Retinal pigment epithelial cell (primary cell): ENCODE results near the gene ZSCAN10.

Experiments used
- DNase-seq: peaks from one replicate; pipeline ENCODE4 v3.0.0-alpha.2; 2010; ENCODE audit warnings: low read depth
- H3K4me3 ChIP-seq: 2 replicates; pipeline ENCODE4 v1.5.1; 2011; ENCODE audit warnings: mild to moderate bottlenecking, low read length, control low read depth, moderate library complexity
- TF ChIP-seq, protein P1 (sequence below): conservative IDR thresholded peaks from 2 replicates; pipeline ENCODE4 v1.5.1; 2011; ENCODE audit warnings: low read depth, low read length, control low read depth, inconsistent platforms

The ZSCAN10 gene

DNA sequence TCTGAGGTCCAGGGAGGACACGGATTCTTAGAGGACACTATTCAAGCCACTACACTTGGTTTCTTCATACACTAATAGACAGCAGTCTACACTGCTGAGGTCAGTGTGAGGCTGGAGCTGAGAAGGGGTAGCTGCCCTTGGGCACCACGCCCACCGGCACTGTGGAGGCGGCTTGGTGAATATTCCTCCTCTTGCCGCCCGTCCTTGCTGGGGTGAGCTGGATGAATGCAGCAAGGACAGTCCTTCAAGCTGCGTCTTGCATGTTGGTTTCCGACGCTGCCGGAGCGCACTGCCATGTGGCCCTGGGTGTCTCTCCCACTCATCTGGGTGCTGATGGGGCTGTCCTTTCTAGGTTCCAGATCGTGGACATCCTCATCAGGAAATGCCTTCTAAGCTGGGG is 15.9 kb upstream of the ZSCAN10 start:
- DNase-seq = no peak
- no peak overlapping the region for H3K4me3 ChIP-seq
- TF ChIP-seq, protein P1, sequence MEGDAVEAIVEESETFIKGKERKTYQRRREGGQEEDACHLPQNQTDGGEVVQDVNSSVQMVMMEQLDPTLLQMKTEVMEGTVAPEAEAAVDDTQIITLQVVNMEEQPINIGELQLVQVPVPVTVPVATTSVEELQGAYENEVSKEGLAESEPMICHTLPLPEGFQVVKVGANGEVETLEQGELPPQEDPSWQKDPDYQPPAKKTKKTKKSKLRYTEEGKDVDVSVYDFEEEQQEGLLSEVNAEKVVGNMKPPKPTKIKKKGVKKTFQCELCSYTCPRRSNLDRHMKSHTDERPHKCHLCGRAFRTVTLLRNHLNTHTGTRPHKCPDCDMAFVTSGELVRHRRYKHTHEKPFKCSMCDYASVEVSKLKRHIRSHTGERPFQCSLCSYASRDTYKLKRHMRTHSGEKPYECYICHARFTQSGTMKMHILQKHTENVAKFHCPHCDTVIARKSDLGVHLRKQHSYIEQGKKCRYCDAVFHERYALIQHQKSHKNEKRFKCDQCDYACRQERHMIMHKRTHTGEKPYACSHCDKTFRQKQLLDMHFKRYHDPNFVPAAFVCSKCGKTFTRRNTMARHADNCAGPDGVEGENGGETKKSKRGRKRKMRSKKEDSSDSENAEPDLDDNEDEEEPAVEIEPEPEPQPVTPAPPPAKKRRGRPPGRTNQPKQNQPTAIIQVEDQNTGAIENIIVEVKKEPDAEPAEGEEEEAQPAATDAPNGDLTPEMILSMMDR = no peak

DNA sequence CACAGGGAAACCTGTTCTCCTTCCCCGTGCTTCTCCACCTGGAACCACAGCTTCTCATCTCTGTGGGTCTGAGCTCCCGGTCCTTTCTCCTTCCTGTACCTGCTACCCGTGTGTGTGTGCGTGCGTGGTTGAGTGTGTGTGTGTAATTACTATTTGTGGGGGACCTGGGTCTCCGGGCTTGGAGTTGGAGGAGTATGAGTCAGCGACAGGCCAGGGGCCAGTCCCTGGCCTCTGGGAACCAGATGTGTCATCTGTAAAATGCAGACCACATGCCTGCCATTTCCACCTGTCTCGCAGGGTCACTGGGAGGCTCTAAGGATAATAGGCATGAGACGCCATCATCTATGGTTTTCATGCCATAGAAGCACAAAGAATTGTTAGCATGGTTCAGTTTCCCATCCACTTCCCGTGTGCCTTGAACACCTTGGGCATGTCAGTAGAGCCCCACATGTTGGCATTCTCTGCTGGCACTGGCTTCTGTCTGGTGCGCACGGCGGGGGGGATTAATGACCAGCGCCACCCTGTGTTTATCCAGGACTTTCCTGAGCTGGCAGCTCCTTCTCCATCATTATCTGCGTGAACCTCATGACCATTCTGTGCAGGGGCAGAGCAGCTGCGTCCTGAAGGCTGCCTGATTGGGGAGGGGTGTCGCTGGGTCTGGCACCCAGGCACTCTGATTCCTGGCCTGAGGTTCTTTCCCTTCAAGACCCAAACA is 14.8 kb upstream of the ZSCAN10 start:
- TF ChIP-seq, protein P1 = no peak
- H3K4me3 ChIP-seq = peak overlapping the region; percentile 71
- no peak for DNase-seq

DNA sequence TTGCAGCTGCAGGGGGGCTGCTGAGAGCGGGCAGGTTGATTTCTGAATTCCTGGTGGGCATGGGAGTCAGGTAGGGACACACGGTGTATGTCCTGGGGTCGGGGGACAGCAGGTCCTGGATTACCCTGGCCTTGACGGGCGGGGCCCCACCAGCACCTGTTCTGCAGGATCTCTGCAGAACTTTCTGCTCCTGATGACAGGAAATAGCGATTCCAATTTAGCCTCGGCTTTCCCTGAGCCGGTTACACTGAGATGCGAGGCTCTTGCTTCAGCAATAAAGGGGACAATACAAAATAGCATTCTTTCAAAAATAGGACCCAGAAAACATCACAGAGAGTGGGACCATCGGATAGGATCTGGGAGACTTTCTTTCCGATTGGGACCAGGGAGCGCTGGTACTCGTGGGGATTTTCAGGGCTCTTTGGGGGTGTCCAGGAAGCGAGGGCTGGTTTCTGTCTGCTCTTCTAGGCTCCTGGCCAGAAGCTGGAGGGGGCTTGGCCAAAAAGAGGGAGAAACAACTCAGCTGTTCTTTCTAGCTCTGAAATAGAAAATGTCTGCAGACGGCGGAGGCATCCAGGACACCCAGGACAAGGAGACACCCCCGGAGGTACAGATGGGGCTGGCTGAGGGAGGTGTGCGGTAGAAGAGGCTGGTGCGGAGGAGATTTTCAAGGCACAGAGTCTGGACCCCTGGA is 13.9 kb upstream of the ZSCAN10 start:
- peak overlapping the region; percentile 71 for H3K4me3 ChIP-seq
- TF ChIP-seq, protein P1 = no peak
- no peak for DNase-seq

DNA sequence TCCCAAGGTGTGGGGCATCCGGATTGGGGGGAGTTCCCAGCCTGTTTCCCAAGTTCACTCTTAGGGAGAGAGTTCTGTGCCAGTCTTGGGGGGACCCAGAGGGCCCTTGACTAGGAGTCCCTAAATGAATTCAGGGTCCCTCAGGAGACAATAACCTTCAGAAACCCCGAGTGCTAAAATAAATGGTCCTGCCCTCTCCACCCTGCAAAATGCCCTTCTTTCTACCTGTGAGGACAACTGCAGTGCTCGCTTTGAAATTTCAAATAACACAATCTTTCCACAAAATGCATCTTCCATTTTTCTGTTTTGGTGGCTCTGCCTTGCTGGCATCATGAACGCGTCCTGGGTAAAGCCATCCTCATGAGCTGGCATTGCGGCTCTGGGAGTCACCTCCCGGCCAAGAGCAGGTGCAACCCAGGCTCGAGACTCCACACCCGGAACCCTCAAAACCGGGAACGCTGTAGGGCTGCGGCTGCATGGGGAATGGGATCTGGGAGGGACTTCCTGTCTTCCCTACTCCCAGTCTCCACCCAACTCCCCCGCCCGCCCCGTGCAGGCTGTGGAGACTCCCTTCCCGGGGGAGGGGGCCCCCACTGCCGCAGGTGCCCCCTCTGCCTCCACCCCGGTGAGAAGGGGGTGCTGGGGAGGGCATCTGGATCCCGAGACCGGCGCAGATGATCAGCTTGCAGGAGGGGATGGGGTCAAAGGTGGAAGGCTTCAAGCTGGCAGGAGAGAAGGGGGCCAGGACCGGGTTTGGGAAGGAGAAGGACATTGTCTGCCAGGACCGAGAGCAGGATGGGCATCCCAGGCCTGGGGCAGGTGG is 13.2 kb upstream of the ZSCAN10 start, which contains the start of gene ZNF205:
Gene ZNF205 (plus strand): TSS at position 529 of the 823 bp plus-strand sequence. CDS start 845 bp downstream, outside the sequence.
- TF ChIP-seq, protein P1 = no peak
- no peak for DNase-seq
- H3K4me3 ChIP-seq = peak within 1 kb of the TSS; percentile 71

DNA sequence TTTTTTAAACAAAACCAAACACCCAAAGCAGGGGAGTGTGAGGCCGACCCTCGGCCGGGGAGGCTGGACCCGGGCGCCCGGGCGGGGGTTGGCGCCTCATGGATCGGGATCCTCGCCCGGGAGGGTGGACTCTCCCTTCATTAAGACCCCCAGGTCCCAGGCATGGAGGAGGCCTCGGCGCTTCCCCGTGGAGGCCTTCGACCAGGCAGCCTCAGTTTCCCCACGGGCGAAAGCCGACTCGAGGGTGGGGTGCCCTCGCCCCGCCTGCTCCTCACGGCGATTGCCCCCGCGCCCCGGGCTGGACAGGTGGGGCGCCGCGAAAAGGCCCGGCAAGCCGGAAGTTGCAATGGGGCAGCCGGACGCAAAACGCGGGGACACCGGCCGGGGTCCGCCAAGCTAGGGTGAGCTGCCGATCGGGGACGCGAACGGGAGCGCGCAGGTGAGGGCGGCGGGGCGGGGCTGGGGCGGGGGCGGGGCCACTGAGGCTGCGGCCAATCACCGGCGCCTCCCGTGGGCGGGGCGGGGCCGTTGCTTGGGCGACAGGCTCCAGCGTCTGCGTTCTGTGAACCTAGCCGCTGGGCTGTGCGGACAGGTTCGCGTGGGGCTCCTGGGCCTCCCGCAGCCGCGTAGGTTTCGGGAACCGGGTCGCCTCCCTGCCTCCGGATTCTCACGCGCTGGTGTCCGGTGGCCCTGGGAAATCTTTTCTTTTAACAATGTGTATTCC is 7.3 kb upstream of the ZSCAN10 start:
- TF ChIP-seq, protein P1 = no peak
- no peak for DNase-seq
- H3K4me3 ChIP-seq = peak overlapping the region; percentile 75

DNA sequence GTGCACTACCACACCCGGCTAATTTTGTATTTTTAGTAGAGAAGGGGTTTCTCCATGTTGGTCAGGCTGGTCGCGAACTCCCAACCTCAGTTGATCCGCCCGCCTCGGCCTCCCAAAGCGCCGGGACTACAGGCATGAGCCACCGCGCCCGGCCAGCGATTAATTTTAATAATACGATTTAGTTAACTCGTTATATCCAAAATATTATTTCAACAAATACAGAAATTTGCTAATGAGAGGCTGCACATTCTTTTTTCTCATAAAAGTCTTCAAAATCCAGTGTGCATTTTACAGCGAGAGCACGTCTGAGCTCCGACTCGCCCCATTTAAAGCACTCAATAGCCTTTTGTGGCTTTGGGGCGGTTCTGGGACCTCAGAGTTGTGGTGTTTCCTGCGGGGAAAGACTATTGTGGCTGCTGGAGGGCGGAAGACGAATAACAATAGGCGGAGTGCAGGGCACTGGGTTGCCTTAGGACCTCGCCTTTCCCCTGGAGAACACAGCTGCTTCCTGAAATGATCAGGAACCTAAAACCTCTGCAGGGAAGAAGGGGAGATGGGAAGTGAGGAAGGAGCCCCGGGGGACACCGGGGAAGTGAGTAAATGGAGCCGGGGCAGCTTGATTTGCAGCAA is 2.9 kb upstream of the ZSCAN10 start:
- TF ChIP-seq, protein P1 = no peak
- no peak overlapping the region for H3K4me3 ChIP-seq
- no peak for DNase-seq
